SK-N-MC (cell line): Measurements from ENCODE around the gene TBCCD1.

Source experiments
- DNase-seq: peaks from one replicate; pipeline ENCODE4 v3.0.0-alpha.2; 2011; ENCODE audit warnings: low read depth, low spot score
- H3K27ac ChIP-seq: fragments of 200-600 bp; sonication (generic); 2 replicates; pipeline ENCODE4 v1.5.1; 2016; ENCODE audit warnings: mixed run types
- H3K36me3 ChIP-seq: fragments of 200-600 bp; sonication (generic); 2 replicates; pipeline ENCODE4 v1.6.1; 2017; ENCODE audit warnings: antibody characterized with exemption, low read length, mixed read lengths; ENCODE audit not compliant: insufficient read depth
- H3K4me3 ChIP-seq: fragments of 200-600 bp; sonication (generic); 2 replicates; pipeline ENCODE4 v1.5.1; 2016
- H3K9ac ChIP-seq: fragments of 200-600 bp; sonication (generic); 2 replicates; pipeline ENCODE4 v1.8.0; 2017; ENCODE audit warnings: mixed run types, mixed read lengths; ENCODE audit not compliant: insufficient read length
- H3K9me3 ChIP-seq: fragments of 200-600 bp; sonication (generic); 2 replicates; pipeline ENCODE4 v1.6.1; 2017; ENCODE audit warnings: low read depth, mild to moderate bottlenecking, antibody characterized with exemption, low read length, moderate library complexity, mixed read lengths
- EZH2 ChIP-seq: fragments of 200-600 bp; sonication (generic); IDR thresholded peaks from one replicate; pipeline ENCODE4 v1.6.1; 2017; ENCODE audit warnings: antibody characterized with exemption
- FOXP2 ChIP-seq: optimal IDR thresholded peaks from 2 replicates; pipeline ENCODE3; 2011; ENCODE audit warnings: mild to moderate bottlenecking, moderate library complexity; ENCODE audit not compliant: insufficient read depth; ENCODE audit errors: extremely low read length, control extremely low read depth
- POLR2AphosphoS5 ChIP-seq: IDR thresholded peaks from 2 replicates; pipeline ENCODE4 v1.6.1; 2012; ENCODE audit warnings: mild to moderate bottlenecking, low read depth, low read length, borderline replicate concordance

TBCCD1 gene

DNA sequence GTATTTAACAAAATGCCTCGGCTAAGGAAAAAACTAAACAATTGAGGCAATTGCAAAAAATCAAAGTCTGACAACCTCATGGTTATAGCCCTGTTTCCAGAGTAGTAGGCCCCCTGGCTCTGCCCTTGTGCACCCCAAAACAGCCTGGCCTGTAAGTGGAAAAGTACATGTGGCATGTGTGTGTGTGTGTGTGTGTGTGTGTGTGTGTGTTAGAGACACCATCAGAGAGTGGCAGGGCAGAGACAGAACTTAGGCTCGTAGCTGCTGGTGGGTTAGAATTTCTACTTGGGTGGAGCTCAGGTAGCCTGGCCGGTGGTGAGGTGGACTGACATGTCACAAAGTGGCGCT, 31.6 kb upstream of the TBCCD1 start:
- Histone ChIP-seq H3K4me3 (no peak overlapping the region), H3K36me3 (no peaks in the 10 kb centered on the region), H3K9ac (no peak overlapping the region), H3K27ac (no peak overlapping the region), H3K9me3 (no peaks in the 10 kb centered on the region)
- TF ChIP-seq EZH2 (no peak), FOXP2 (no peak)
- no peak for DNase-seq

DNA sequence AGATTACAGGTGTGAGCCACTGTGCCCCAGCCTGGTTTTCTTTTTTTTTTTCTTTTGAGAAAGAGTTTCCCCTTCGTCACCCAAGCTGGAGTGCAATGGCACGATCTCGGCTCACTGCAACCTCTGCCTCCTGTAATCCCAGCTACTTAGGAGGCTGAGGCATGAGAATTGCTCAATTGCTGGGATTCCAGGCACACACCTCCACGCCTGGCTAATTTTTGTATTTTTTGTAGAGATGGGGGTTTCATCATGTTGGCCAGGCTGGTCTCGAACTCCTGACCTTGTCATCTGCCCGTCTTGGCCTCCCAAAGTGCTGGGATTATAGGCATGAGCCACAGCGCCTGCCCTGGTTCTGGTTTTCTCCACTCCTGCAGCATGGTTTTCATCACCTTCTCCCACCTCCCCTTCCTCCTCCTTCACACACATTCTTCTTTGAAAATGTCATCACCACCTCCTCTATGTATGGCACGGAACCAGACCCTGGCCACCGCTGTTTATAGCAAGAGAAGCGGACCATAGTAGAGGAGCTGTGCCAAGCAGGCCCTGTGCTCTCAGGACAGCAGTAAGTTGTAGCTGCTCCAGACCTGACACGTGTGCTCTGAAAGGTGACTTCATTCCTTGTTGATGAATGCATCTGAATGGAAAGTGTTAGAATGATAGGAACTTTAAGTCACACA, 31.1 kb upstream of the TBCCD1 start:
- Histone ChIP-seq H3K36me3 (no peaks in the 10 kb centered on the region), H3K27ac (no peak overlapping the region), H3K9ac (no peak overlapping the region), H3K9me3 (no peaks in the 10 kb centered on the region), H3K4me3 (no peak overlapping the region)
- DNase-seq: no peak
- TF ChIP-seq POLR2AphosphoS5 (no peak), FOXP2 (no peak), EZH2 (no peak)

DNA sequence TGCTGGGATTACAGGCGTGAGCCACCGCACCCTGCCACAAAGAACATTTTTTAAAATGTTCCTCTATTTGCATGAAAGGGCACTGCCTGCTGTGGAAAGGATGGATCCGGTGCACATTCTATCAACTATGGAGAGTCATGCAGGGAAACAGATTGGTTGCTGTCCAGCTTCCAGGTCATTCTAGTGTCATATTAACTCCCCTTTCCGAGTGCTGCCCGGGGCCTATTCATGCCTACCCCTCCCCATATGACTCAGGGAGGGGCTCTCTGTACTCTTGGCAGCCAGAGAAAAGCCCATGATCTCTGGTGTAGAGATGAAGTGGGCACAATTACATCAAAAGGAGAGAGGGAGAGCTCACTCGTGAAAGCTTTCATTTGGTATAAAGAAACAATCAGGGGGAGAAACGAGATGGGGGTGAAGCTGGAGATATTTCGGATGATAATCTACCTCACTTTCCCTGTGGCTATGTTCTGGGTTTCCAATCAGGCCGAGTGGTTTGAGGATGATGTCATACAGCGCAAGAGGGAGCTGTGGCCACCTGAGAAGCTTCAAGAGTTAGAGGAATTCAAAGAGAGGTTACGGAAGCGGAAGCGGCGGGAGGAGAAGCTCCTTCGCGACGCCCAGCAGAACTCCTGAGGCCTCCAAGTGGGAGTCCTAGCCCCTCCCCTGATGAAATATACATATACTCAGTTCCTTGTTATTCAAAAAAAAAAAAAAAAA, 29.6 kb upstream of the TBCCD1 start:
- TF ChIP-seq EZH2: no peak
- no peak for TF ChIP-seq POLR2AphosphoS5
- no peak for TF ChIP-seq FOXP2
- Histone ChIP-seq H3K9ac (no peak overlapping the region), H3K4me3 (no peak overlapping the region), H3K27ac (no peak overlapping the region), H3K36me3 (no peaks in the 10 kb centered on the region), H3K9me3 (no peaks in the 10 kb centered on the region)
- no peak for DNase-seq

DNA sequence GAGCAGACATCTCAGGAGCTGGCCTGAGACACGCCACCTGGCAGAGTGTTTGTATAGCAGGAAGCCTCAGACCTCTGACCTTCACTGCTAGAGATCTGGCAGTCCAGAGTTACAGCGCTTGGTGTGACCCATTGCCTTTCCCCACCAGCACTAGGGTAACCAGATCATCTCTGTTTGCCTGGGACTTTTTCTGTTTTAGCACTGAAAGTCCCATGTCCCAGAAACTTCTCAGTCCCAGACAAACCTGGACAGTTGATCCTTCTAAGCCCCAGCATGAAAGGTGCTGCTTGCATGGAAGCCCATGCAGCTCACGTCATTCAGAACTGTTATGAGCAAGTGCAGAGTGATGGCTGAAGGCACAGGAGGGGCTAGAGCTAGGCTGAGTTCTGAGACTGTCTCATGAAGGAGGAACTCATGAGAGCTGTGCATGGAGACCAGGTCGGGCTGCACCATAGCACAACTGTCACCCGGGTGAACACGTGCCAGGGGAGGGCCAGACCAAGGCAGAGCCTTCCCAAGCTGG, 27.5 kb upstream of the TBCCD1 start:
- no peak for DNase-seq
- Histone ChIP-seq H3K27ac (no peak overlapping the region), H3K9ac (no peak overlapping the region), H3K4me3 (no peak overlapping the region), H3K9me3 (no peaks in the 10 kb centered on the region), H3K36me3 (no peaks in the 10 kb centered on the region)
- no peak for TF ChIP-seq FOXP2
- no peak for TF ChIP-seq EZH2
- no peak for TF ChIP-seq POLR2AphosphoS5

DNA sequence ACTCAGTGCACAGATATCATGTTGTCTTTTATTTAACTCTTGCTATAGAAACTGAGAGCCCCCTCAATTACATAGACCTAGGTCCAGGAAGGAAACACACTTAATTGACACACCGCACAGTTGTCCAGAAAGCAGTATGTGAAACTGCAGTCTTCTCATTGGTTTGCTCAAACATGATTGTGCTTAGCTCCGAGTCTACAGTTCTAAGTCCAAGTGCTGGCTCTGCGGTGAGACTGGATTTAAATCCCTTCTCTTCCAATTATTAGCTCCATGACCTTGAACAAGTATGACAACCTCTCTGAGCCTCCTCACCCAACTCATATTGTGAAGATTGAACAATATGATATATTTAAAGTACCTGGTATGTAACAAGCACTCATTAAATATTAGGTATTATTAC, 26.7 kb upstream of the TBCCD1 start:
- Histone ChIP-seq H3K4me3 (no peak overlapping the region), H3K27ac (no peak overlapping the region), H3K9me3 (no peaks in the 10 kb centered on the region), H3K9ac (no peak overlapping the region), H3K36me3 (no peaks in the 10 kb centered on the region)
- DNase-seq: no peak
- TF ChIP-seq EZH2 (no peak), POLR2AphosphoS5 (no peak), FOXP2 (no peak)

DNA sequence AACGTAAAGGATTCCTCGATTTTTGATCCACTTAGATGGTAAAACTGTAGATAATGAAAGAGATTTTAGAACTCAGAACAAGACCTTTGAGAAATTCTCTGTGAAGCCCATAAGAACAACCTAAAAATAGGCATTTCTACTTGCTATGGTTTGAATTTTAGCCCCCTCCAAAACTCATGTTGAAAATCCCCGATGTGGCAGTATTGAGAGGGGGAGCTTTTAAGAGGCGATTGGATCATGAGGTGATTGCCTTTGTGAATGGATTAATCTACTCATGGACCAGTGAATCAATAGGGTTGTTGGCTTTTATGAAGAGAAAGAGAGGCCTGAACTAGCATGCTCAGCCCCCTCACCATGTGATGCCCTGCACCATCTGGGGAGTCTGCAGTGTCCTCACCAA, 25.5 kb upstream of the TBCCD1 start:
- no peaks in the 10 kb centered on the region for H3K36me3 ChIP-seq
- no peak overlapping the region for H3K9ac ChIP-seq
- no peaks in the 10 kb centered on the region for H3K9me3 ChIP-seq
- no peak for DNase-seq
- TF ChIP-seq EZH2 (no peak), POLR2AphosphoS5 (no peak), FOXP2 (no peak)
- H3K4me3 ChIP-seq: no peak overlapping the region
- H3K27ac ChIP-seq: no peak overlapping the region

DNA sequence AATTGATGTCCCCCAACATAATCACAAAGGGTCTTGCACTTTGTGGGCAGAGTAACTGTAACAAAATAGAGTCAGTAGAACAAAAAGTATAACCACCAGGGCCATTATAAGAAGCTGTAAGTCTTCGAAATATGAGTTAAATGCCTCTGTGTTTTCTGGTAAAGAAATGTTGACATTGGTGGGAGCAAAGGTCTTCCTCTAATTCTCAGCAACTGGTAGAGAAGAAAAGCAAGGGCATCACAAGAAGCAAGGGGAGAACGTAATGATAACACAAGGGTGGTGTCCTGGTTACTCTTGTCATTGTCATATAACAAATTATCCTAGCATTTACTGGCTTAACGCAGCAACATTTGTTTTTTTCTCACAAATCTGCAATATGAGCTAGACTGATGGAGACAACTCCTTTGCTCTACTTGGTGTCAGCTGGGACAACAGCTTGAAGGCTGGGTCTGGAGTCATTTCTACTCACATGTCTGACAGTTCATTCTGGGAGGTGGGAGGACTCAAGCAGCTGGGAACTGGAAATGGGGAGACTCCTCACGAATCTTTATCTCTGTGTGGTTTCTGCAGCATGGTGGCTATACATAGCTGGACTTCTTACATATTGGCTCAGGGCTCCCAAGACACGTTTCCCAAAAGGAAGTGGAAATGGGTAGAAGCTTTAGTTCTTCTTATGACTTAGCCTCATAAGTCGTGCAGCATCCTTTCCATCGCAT, 23.6 kb upstream of the TBCCD1 start:
- Histone ChIP-seq H3K36me3 (peaks cover 4% of the 10 kb centered on the region), H3K9me3 (no peaks in the 10 kb centered on the region), H3K9ac (no peak overlapping the region), H3K4me3 (no peak overlapping the region), H3K27ac (no peak overlapping the region)
- no peak for DNase-seq
- TF ChIP-seq FOXP2 (no peak), POLR2AphosphoS5 (no peak), EZH2 (no peak)

DNA sequence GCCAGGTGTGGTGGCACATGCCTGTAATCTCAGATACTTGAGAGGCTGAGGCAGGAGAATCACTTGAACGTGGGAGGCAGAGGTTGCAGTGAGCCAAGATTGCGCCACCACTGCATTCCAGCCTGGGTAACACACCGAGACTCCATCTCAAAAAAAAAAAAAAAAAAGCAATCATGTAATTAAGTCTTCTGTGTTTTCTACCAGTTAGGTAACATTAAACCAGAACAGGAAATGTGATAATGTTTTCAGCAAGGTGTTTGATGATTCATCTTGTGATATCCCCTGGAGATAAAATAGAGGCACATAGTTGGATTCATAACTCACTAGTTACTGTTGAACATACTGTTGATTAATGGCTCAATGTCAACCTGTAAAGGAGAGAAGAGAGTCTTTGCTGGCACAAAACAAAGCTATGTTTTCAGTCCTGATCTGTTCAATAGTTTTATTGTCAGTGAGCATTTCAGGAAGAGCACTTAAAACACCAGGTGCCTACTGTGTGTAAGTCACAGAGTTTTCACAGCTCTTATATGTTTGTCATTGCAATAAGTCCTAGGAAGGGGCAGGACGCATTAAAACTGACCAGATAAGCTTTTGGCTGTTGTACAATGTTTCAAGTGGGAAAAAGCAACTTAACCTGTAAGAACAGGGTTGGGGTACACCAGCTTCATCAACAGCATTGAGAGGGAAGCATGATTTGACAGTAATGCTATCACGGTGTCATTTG, 22.9 kb upstream of the TBCCD1 start:
- no peak for DNase-seq
- H3K4me3 ChIP-seq: no peak overlapping the region

More for the DNA sequence above, 22.9 kb upstream of the TBCCD1 start:
- Histone ChIP-seq H3K36me3 (peaks cover 11% of the 10 kb centered on the region), H3K27ac (no peak overlapping the region), H3K9me3 (no peaks in the 10 kb centered on the region), H3K9ac (no peak overlapping the region)
- TF ChIP-seq POLR2AphosphoS5: no peak
- TF ChIP-seq EZH2: no peak
- TF ChIP-seq FOXP2: no peak
